NCI-H2227 (cell line): ENCODE data around the gene UBE2O.

ENCODE experiments used
- DNase-seq: peaks from one replicate; lab custom pipeline; 2025; ENCODE audit not compliant: unreplicated experiment; lab: John Stamatoyannopoulos, UW

Gene UBE2O

DNA sequence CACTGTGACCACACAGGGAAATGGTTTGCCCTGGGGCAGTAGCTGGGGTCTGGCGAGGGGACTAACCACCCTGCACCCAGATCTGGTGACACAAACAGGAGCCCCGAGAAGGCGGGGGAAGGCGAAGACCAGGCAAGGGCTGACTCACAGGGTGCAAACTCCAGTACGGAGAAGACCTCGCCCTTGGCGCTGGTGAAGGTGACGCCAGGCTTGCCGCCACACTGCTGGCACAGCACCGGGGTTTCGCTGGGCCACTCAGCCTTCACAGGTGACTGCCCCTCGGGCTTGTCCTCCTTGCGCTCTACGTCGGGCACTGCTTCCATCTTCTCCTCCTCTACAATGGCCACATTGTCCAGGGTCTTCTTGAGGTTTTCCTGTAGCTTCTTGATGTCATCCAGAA is 57.0 kb downstream of the UBE2O start:
- no peak for DNase-seq

DNA sequence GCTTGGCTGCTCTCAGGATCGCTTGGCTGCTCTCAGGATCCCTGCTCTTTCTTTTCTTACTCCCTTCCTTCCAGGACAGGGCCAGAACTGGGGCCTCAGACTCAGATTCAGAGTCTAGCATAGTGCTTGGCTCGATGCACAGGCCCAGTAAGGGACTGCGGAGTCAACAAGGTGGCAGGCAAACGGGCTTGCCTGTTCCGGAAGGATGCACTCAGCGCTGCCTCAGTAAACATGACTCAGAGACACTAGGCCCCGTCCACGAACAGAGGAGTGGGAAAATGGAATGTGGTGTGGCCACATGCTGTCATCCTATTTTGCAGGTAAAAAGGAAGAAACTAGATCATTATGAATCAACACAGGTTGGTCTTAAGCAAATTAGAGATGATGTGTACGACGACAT is 58.8 kb downstream of the UBE2O start:
- DNase-seq, result no peak

DNA sequence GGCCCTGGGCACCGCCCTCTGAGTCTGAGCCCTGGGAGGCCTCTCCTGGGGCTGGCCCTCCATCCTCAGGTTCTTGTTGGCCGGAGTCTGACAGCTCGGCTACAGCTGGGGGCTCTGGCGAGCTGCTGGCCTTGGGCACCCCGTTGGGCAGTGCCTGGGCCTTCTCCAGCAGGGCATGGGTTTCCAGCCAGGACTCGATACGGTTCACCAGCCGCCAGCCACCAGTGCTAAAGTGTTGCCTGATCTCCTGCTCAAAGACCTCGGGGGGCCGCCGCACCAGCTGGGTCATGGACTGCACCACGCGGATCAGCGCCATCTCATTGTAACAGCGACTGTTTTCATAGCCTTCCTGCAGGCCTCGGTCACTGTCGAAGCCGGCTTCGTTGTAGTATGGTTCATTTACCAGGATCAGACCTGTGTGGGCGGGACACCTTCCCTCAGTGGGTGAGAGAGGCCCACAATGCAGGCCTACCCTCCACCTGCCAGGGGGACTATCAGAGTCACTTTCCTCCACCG is 61.7 kb downstream of the UBE2O start:
- no peak for DNase-seq

DNA sequence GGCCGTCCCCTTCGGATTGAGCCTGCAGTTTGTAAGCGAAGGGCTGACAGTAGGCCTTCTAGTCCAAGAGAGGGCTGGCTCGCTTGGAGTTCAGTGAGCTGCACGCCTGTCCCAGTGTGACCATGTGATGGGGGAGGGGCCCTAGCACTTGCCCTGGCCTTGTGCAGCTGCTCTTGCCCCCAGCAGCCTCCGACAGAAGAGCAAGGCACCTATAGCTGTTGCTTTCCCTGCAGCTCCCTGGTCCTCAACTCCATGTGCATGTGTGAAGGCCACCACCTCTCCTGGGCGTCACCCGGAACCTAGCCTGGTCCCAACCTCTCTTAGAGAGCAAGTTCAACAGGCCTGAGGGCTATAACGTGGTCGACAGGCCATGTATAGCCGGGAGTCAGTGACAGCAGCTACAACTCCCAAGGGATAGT is 62.9 kb downstream of the UBE2O start:
- DNase-seq, result no peak

DNA sequence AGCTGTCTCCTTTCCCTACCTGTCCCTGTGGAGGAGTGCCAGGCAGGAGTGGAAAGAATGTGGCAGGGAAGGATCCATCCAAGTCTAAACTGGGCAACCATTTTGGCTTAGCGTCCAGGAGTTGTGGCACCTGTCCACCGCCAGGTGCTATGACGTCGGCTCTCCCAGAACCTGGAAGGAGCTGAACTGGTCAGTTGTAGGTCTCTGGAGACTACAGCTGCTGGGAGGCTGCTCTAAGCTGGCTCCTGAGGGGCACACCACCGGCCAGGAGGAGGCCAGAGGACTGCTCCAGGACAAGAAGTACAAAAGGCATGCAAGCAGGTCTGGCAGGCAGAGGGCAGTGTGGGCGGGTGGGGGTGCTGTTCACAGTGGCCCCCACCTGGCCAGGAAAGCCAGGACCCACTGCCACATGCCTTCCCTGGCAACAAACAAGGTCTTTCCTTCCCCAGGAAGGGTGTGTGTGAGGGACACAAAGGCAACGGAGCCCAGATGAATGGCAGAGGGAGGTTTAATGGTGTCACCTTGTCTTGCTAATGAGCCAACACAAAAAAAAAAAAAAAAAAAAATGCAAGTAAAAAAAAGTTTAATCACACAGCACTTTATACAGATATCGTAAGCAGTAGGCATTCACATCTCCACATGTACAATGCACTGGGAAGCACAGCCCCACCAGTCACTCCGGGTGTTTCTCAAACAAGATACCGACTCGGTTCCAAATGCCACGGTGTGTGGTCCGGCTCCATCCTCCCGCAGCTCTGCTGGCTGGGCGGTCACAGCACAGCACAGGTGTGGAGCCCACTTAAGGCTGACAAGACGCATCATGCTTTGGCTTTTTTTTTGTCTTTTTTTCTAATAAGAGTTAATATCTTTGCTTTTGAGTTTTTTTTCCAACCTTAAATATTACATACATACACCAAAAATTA is 63.7 kb downstream of the UBE2O start:
- no peak for DNase-seq

DNA sequence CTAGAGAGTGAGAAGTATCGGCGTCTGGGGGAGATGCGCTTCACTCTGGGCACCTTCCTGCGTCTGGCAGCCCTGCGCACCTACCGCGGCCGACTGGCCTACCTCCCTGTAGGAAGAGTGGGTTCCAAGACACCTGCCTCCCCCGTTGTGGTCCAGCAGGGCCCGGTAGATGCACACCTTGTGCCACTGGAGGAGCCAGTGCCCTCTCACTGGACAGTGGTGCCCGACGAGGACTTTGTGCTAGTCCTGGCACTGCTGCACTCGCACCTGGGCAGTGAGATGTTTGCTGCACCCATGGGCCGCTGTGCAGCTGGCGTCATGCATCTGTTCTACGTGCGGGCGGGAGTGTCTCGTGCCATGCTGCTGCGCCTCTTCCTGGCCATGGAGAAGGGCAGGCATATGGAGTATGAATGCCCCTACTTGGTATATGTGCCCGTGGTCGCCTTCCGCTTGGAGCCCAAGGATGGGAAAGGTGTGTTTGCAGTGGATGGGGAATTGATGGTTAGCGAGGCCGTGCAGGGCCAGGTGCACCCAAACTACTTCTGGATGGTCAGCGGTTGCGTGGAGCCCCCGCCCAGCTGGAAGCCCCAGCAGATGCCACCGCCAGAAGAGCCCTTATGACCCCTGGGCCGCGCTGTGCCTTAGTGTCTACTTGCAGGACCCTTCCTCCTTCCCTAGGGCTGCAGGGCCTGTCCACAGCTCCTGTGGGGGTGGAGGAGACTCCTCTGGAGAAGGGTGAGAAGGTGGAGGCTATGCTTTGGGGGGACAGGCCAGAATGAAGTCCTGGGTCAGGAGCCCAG is 65.8 kb downstream of the UBE2O start:
- DNase-seq, result no peak

DNA sequence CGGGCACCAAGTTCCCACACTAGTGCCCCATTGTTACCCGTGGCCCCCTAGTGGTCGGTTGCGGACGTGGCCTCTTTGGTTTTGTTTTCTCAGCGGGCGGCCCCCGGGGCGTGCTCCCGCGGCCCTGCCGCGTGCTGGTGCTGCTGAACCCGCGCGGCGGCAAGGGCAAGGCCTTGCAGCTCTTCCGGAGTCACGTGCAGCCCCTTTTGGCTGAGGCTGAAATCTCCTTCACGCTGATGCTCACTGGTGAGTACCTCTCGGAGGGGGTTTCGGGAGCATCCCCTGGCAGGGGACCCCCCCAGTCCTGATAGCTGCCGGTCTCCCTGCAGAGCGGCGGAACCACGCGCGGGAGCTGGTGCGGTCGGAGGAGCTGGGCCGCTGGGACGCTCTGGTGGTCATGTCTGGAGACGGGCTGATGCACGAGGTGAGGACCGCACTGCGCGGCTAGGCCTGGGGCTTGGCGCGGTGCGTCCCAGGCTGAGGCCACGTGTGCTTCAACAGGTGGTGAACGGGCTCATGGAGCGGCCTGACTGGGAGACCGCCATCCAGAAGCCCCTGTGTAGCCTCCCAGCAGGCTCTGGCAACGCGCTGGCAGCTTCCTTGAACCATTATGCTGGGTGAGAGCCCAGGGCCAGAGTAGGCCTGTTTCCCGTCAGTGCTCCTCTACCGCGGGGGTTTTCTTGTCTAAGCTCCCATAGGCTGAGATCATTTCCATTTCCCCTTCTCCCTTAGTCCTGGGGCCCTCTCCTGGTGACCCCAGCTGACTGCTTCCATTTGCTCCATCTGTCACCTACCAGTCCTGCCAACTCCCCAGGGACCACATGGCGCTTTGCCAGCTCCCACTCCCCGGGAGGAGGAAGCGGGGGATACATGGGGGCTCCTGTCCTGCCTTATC is 66.8 kb downstream of the UBE2O start:
- DNase-seq, result peak; percentile 77

DNA sequence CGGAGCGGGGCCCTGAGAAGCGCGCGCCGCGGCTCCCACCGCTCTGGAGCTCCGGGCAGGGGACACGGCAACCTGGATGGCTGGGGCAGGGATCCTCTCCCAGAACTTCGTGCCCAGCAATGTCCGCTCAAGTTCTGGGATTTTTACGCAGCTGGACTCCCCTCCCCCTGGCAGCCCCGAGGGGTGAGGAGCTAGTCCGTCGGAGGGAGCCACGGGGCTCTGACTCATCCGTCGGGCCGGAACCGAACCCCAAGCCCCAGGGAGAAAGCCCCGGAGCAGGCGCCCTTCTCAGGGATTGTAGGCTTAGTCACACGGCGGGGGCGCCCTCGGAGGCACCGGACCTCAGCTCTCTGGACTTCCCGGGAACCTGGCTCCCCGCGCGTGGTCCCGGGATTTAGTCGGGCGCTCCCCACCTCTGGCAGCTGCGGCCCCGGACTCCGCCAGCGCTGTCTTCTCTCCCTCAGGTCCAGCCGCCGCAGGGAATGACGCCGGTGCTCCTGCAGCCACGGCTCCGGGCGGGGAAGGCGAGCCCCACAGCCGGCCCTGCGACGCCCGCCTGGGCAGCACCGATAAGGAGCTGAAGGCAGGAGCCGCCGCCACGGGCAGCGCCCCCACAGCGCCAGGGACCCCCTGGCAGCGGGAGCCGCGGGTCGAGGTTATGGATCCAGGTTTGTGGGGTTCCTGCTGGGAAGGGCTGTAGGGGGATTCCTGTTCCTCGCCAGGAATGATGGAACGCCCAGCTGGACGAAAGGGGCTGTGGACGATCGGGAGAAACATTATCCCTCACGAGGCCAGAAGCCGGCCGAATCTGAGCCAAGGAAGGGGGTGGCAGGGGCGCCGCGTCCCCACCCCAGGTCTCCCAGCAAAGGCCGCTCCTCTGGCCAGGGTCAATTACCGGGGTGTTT is 67.7 kb downstream of the UBE2O start:
- no peak for DNase-seq

DNA sequence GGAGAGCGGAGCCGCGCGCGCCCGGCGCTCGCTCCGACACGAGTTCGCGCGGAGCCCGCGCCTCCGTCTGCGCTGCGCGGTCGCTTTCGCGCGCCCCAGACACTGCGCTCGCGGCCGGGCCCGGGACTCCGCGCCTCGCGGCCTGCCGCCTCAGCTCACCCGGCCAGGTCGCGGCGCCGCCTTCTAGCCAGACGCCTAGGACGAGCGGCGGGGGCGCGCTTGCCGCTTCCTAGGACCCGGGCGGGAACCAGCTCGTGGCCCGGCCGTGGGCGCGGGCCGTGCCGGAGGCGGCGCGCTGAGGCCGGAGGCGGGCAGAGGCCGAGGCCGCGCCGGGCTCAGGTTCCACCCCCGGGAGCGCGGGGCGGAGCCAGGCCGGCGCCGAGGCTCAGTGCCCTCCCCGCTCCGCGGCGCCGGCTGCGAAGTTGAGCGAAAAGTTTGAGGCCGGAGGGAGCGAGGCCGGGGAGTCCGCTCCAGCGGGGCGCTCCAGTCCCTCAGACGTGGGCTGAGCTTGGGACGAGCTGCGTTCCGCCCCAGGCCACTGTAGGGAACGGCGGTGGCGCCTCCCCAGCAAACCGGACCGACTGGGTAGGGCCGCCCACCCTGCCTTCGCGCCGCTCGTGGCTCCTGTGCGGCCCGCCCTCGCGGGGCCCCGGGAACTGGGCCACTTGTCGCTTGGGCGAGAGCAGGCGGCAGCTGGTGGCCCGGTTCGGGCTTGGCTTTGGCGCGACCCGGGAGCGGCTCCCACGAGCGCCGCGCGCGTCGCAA is 68.5 kb downstream of the UBE2O start, which contains the start of gene SPHK1:
SPHK1 (plus strand) TSS at position 388 of the 765 bp plus-strand sequence. CDS start 1,036 bp downstream, outside the sequence.
- DNase-seq, result peak; percentile 69

DNA sequence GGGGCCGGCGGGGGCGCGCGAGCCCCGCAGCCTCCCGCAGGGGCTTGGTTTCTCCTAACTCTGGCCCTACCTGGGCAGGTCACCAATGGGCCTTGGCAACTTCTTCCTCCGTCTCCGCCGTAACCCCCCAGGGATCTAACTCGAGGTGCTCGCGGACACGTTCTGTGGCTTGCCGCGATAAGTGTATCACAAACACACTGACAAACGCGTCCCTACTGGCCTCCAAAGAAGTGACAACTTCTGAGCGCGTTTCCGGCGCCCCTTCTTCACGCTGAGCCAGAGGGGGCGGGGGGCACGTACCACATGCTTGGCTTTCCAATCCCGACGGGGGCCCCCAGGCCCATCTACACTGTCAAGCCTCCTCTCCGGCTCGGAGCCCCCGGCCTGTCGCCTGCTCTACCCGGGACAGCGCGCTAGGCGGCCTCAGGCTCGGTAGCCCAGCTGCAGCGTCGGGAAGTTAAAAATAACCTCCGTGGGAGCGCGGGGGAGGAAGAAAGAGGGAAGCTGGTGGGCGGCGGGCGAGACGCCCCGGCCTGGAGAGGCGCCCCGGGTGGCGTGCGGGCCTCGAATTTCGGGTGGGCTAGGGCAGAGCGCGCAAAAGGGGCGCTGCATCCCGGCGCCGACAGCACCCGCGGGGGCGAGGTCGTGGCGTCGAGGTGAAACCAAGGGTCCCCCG is 69.3 kb downstream of the UBE2O start:
- DNase-seq, result peak; percentile 31

DNA sequence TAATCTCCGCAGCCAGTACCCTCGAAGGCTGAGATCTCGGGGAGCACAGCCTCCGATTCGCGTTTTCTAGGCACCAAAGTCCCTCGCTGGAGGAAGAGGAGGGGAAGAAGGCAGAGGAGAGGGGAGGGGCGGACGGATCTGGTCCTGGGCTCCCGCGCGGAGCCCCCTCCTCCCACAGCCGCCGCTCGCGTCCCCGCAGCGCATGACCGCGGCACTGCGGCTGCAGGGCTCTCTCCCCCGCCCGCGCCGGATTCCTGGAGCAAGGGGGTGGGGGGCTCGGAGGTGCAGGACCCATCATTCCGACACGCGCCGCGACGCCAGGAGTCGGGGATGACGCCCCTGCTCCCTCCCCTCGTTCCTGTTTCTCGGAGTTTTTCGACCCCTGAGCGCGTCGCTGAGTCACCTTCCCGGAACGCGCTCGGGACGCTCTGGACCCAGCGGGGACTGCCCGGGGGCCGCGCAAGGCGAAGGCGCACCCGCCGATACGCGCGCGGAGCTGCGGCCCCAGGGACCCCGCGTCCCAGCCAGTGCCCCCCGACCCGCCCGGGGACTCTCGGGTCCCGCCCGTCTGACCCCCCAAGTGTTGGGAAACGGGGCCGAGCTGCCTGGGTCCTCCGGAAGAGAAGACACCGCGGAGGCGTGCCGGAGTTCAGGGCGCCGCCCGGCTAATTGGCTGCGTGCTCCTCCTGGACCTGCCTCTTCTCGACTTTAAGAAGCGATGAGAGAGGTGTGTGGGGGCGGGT is 70.0 kb downstream of the UBE2O start:
- DNase-seq, result peak; percentile 29

DNA sequence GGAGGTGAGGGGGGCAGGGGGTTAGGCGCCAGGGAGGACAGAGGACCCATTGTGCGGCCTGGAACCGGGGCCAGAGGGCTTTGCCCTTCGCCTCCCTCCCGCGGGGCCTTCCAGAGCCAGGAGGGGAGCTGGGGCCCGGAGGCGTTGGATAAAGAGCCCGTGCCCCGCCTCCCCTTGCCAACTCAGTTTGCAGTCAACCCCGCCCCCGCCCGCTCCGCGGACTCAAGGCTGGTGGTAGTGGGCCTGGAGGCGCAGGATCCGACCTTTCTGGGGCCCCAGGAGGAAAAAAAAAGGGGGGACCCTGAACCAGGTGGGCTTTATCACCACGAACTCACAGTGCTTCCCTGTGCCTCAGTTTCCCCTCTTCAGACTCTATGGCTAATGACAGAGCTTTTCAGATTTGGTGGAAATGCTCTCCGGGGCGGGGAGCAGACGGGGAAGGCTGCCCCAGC is 70.6 kb downstream of the UBE2O start:
- DNase-seq, result peak; percentile 28

DNA sequence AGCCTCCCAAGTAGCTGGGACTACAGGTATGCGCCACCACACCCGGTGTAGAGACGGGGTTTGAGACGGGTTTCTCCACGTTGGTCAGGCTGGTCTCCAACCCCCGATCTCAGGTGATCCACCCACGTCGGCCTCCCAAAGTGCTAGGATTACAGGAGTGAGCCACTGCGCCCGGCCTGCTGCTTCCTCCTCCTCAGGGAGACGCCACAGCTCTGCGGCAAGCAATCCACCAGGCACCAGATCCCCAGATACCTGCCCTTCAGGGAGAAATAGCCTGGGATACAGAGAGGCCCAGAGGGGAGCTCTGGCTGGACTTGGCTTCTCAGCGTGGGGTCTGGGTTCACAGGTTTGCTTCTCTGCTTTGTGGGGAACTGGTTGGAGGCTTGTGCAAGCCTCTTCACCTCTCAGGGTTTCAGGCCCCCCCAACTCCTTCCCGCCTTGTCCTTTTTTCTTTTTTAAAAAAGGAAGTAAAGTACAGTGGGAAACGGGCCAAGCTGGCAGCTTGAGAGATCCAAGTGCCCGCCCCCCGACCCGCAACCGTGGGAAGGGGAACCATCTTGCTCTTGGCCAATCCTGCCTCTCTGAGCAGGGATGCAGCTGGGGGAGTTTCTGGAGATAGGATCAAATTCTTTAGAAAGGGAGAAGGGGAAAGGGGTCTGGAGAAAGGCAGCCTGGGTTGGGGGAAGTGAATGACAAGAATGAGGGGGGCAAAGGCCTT is 71.2 kb downstream of the UBE2O start:
- DNase-seq, result no peak

DNA sequence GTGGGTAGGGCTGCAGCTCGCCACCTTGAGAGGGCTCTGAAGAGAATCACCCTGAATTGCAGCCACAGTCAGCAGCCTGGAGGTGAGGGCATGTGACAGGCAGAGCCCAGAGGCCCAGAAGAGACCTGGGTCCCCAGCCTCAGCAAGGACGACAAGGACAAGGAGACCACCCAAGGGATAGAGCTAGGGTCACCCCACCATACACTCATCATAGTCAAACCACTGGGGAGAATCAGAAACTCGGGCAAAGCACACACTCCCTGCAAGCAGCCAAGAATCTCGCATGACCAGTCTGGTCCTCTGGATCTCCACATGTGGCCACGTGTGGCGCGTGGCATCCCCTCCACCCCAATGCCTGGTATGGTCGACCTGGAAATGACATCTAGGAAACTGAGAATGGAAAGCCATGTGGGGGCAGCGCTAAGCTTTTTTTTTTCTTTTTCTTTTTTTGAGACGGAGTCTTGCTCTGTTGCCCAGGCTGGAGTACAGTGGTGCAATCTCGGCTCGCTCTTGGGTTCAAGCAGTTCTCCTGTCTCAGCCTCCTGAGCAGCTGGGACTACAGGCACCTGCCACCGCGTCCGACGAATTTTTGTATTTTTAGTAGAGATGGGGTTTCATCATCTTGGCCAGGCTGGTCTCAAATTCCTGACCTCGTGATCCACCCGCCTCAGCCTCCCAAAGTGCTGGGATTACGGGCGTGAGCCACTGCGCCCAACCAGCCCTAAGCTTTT is 73.1 kb downstream of the UBE2O start:
- DNase-seq, result no peak

DNA sequence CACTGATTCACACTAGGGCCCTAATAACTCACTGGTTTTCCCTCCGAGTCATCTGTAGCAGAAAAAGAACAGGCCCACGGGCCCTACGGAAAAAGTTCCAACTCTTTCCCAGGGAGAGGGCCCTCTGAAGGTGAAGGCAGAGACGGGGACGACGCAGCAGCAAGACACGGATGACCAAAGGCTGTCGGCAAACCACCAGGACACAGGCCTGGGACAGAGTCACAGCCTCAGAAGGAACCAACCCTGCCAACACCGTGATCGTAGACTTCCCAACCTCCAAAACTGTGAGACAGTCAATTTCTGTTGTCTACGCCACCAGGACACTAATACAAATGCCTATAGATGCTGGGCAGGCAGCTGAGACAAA is 73.7 kb downstream of the UBE2O start:
- no peak for DNase-seq

DNA sequence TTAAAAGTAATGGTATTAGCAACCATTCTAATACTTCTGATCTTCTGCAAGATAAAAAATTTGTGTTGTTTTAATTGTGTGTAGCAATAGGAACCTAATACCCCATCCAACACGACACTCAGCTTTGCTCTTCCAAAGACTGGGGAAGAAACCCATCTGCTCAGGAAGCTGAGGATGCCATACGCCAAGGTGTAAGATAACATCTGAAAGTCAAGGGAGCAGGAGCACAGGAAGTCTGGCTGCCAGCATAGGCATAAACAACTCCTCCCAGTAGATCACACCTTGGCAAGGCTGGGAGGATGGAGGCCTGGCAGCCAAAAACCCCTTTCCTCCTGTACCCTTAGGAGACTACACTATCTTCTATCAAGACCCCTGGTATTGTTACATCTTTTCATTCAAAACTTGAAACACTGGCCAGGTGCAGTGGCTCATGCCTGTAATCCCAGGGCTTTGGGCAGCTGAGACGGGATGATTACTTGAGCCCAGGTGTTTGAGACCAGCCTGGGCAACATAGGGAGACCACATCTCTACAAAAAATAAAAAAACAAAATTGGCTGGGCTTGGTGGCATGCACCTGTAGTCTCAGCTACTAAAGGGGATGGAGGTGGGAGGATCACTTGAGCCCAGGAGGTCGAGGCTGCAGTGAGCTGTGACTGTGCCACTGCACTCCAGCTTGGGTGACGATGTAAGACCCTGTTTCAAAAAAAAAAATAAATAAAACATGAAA is 74.2 kb downstream of the UBE2O start:
- DNase-seq, result no peak
